Mesothelial cell of epicardium (in vitro differentiated cells): ENCODE measurements around the gene JKAMP. TPM values are rescaled to one million over a fixed set of nuclear protein-coding genes. Genes with fewer than 3 reads are reported as not detected.

Experiments
- DNase-seq, 2 experiments: peaks; one replicate each; pipeline ENCODE4 v3.0.0; 2021; ENCODE audit warnings: low spot score in 2 of 2; ENCODE audit not compliant: unreplicated experiment in 2 of 2
- H3K27ac Mint-ChIP-seq: 2 replicates; pipeline ENCODE4 v1.8.0; 2021; ENCODE audit warnings: mixed read lengths
- H3K27me3 Mint-ChIP-seq: 2 replicates; pipeline ENCODE4 v1.8.0; 2021; ENCODE audit warnings: low read depth, mixed read lengths
- H3K36me3 Mint-ChIP-seq: 2 replicates; pipeline ENCODE4 v1.8.0; 2021; ENCODE audit warnings: mixed read lengths
- H3K4me1 Mint-ChIP-seq: 2 replicates; pipeline ENCODE4 v1.8.0; 2021; ENCODE audit warnings: mixed read lengths
- H3K4me3 Mint-ChIP-seq: 2 replicates; pipeline ENCODE4 v1.8.0; 2021; ENCODE audit warnings: mild to moderate bottlenecking, moderate library complexity, mixed read lengths
- H3K9me3 Mint-ChIP-seq: 2 replicates; pipeline ENCODE4 v1.8.0; 2021; ENCODE audit warnings: mixed read lengths
- CTCF ChIP-seq: fragments of 200-600 bp; sonication (generic); IDR thresholded peaks from one replicate; pipeline ENCODE4 v1.5.0; 2021; ENCODE audit warnings: antibody characterized with exemption; ENCODE audit not compliant: unreplicated experiment
- total RNA-seq: library from RNA; stranded (reverse); gene quantifications from 3 replicates; pipeline ENCODE4 v1.2.1, GENCODE V29; 2021

JKAMP gene
- total RNA-seq, 1 donor from 2014 or later = 37.8 TPM

GRCh38 chr14:59461891-59462290, 22.4 kb upstream of the JKAMP start:
- H3K36me3 Mint-ChIP-seq = peaks cover 20% of the 10 kb centered on the region

GRCh38 chr14:59463787-59464485, 20.4 kb upstream of the JKAMP start:
- Mint-ChIP-seq H3K4me1 (peaks cover 6% of the 10 kb centered on the region), H3K9me3 (no peaks in the 10 kb centered on the region), H3K27me3 (peaks cover 25% of the 10 kb centered on the region), H3K4me3 (peak overlapping the region; percentile 74), H3K27ac (no peak overlapping the region), H3K36me3 (peaks cover 7% of the 10 kb centered on the region)
- TF ChIP-seq CTCF = no peak
- no peak for DNase-seq

More at GRCh38 chr14:59461891-59462290, 22.4 kb upstream of the JKAMP start:
- TF ChIP-seq CTCF = no peak
- Mint-ChIP-seq H3K9me3 (peaks cover 9% of the 10 kb centered on the region), H3K27ac (no peak overlapping the region), H3K4me3 (no peak overlapping the region), H3K4me1 (peaks cover 6% of the 10 kb centered on the region), H3K27me3 (peaks cover 25% of the 10 kb centered on the region)
- DNase-seq = no peak

GRCh38 chr14:59464486-59465315, 19.6 kb upstream of the JKAMP start:
- TF ChIP-seq CTCF = no peak
- no peaks in the 10 kb centered on the region for H3K9me3 Mint-ChIP-seq
- peaks cover 25% of the 10 kb centered on the region for H3K27me3 Mint-ChIP-seq
- no peak overlapping the region for H3K27ac Mint-ChIP-seq
- H3K36me3 Mint-ChIP-seq = peaks cover 7% of the 10 kb centered on the region
- peaks cover 6% of the 10 kb centered on the region for H3K4me1 Mint-ChIP-seq
- peak overlapping the region; percentile 74 for H3K4me3 Mint-ChIP-seq
- peak; percentile 57 to 75 for DNase-seq

- Mint-ChIP-seq H3K27me3 (peaks cover 25% of the 10 kb centered on the region), H3K4me1 (peaks cover 6% of the 10 kb centered on the region), H3K36me3 (peaks cover 6% of the 10 kb centered on the region), H3K4me3 (peak within 1 kb of the TSS; percentile 74), H3K27ac (no peak within 1 kb of the TSS), H3K9me3 (no peaks in the 10 kb centered on the region)
- no peak for TF ChIP-seq CTCF
- DNase-seq = no peak
Measured at GRCh38 chr14:59465316-59466135, 18.8 kb upstream of the JKAMP start, which contains the start of gene GPR135. Gene GPR135, minus strand, starts transcription at chr14:59465380. Its CDS starts 154 bp downstream, at chr14:59465226.

- no peak for DNase-seq
- no peak for TF ChIP-seq CTCF
- H3K36me3 Mint-ChIP-seq = peaks cover 14% of the 10 kb centered on the region
- H3K27me3 Mint-ChIP-seq = no peaks in the 10 kb centered on the region
- no peaks in the 10 kb centered on the region for H3K9me3 Mint-ChIP-seq
- H3K4me1 Mint-ChIP-seq = no peaks in the 10 kb centered on the region
- no peak overlapping the region for H3K27ac Mint-ChIP-seq
- no peak overlapping the region for H3K4me3 Mint-ChIP-seq
Measured at GRCh38 chr14:59474172-59474571, 10.1 kb upstream of the JKAMP start.
